Measurements from ENCODE around the gene TRAPPC10. TPM values are rescaled to one million over a fixed set of nuclear protein-coding genes. Genes with fewer than 3 reads are reported as not detected.

Gene TRAPPC10
- total RNA-seq, 1 experiment from 2014 or later: 32.9 TPM

GRCh38 chr21:44005071-44005470 is 7.0 kb upstream of the TRAPPC10 start:
- Histone ChIP-seq H4K91ac (ENCODE audit: insufficient read length, low read depth, low read length) (no peak overlapping the region), H3K4me1 (ENCODE audit: insufficient read depth, low read length) (no peaks in the 10 kb centered on the region), H3K9me3 (ENCODE audit: control insufficient read depth, low read depth, low read length) (no peaks in the 10 kb centered on the region), H3K4me2 (ENCODE audit: insufficient read depth, insufficient read length, low read length) (no peak overlapping the region), H2AK5ac (ENCODE audit: insufficient read length, low read length) (no peak overlapping the region), H4K8ac (replicated peaks; ENCODE audit: insufficient read length, low read depth, low read length) (no peak overlapping the region), H2BK12ac (ENCODE audit: insufficient read length, low read depth, low read length) (no peak overlapping the region), H2BK15ac (ENCODE audit: low read depth, low read length) (no peak overlapping the region), H3K14ac (ENCODE audit: insufficient read depth, low read length) (no peak overlapping the region), H2BK120ac (ENCODE audit: low read depth, low read length, poor library complexity, severe bottlenecking) (no peak overlapping the region), H3K23ac (ENCODE audit: insufficient read length, low read depth, low read length) (no peak overlapping the region), H4K20me1 (ENCODE audit: control insufficient read depth, insufficient read depth, insufficient read length) (no peaks in the 10 kb centered on the region), H3K18ac (ENCODE audit: insufficient read length, low read depth, low read length) (no peak overlapping the region), H3K27ac (ENCODE audit: insufficient read length, low read depth, low read length) (no peak overlapping the region), H3K4ac (ENCODE audit: low read depth, low read length) (no peak overlapping the region), H2AFZ (ENCODE audit: low read length) (no peak overlapping the region), H3K9ac (ENCODE audit: extremely low read depth, insufficient read length, low read length) (no peak overlapping the region), H3K79me1 (ENCODE audit: insufficient read depth, low read depth, low read length, poor library complexity, severe bottlenecking) (no peaks in the 10 kb centered on the region), H3K56ac (ENCODE audit: insufficient read length, low read depth, low read length) (no peak overlapping the region), H3K23me2 (ENCODE audit: insufficient read length, low read depth, low read length, poor library complexity, severe bottlenecking) (no peaks in the 10 kb centered on the region), H2BK5ac (ENCODE audit: insufficient read length, low read length) (no peak overlapping the region), H3K27me3 (ENCODE audit: insufficient read depth, low read length) (no peaks in the 10 kb centered on the region; the same call in 1 of the 2 replicates), H2BK20ac (ENCODE audit: low read depth, low read length, poor library complexity, severe bottlenecking) (no peak overlapping the region), H3K79me2 (ENCODE audit: insufficient read depth, low read length) (no peaks in the 10 kb centered on the region), H4K5ac (ENCODE audit: insufficient read length, low read depth, low read length) (no peak overlapping the region), H3T11ph (ENCODE audit: low read length) (no peak overlapping the region)
- TF ChIP-seq CTCF (conservative IDR thresholded peaks at IDR 0.05): no peak
- Mint-ChIP-seq H3K4me1 (peaks cover 1% of the 10 kb centered on the region in 2 experiments), H3K9me3 (no peaks in the 10 kb centered on the region), H3K4me3 (no peak overlapping the region), H3K27ac (no peak overlapping the region), H3K27me3 (ENCODE audit: low read depth) (no peaks in the 10 kb centered on the region; the same call in 1 of the 2 replicates), H3K36me3 (ENCODE audit: insufficient read depth in 1 of 3, low read depth in 3 of 3) (no peaks in the 10 kb centered on the region)
- DNase-seq: no peak
- no CpG with 5 or more reads among the region's 13 CpGs for WGBS (ENCODE audit: extremely low coverage, insufficient read length, low lambda C conversion rate)

All from H9 (cell line).